ENCODE results near the gene SNX25.

Gene SNX25

DNA sequence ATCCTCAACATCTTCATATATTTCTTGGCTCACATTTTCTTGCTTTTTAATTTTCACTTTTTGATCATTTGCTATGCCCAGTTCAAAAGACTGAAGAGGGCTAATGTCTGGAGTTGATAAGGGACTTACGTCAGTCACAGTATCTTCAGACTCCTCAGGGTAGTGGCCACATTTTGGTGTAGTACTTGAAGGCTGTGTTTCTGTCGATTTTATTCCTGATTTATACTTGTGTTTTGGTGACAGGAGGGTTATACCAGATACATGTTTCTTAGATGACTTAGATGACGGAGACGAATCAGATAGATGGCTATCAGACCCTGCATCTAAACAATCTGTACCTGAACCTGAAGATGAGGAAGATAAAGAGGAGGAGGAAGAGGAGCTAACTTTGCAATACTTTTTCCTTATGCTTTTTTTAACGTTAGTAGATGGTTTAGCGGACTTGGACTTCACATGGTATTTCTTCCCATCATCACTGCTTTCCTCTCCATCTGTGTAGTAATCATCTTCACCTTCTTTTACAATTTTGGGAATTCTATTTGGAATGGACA, 19.0 kb upstream of the SNX25 start:
- H3K4me3 ChIP-seq (ENCODE audit: low read depth, low read length): no peak overlapping the region
- ChIA-PET POLR2A (no interaction called here), CTCF (no interaction called here)
- H3K4me1 ChIP-seq (ENCODE audit: control insufficient read depth, insufficient read depth, low read length): peaks cover 2% of the 10 kb centered on the region; the same call in 1 of the 2 replicates
- H3K9me3 ChIP-seq (ENCODE audit: control insufficient read depth, insufficient read depth, low read depth, low read length): no peaks in the 10 kb centered on the region
- no peak overlapping the region for H3K27ac ChIP-seq (ENCODE audit: extremely low read depth, low read depth, low read length)
- H3K36me3 ChIP-seq (ENCODE audit: control insufficient read depth in 2 of 2, insufficient read depth in 1 of 2, low read length in 2 of 2): peaks cover 4 to 17% of the 10 kb centered on the region in 2 experiments; a peak in 2 of 3 replicates
- TF ChIP-seq, protein P1, sequence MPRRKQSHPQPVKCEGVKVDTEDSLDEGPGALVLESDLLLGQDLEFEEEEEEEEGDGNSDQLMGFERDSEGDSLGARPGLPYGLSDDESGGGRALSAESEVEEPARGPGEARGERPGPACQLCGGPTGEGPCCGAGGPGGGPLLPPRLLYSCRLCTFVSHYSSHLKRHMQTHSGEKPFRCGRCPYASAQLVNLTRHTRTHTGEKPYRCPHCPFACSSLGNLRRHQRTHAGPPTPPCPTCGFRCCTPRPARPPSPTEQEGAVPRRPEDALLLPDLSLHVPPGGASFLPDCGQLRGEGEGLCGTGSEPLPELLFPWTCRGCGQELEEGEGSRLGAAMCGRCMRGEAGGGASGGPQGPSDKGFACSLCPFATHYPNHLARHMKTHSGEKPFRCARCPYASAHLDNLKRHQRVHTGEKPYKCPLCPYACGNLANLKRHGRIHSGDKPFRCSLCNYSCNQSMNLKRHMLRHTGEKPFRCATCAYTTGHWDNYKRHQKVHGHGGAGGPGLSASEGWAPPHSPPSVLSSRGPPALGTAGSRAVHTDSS (tag by site-specific recombination; IDR thresholded peaks at IDR 0.05): peak; percentile 62
- TF ChIP-seq ZFP41 (tag by site-specific recombination; IDR thresholded peaks at IDR 0.05; ENCODE audit: borderline replicate concordance): no peak
- no peak for TF ChIP-seq ZNF629 (tag by site-specific recombination; IDR thresholded peaks at IDR 0.05)
- no peak for TF ChIP-seq ZNF274 (IDR thresholded peaks at IDR 0.05; ENCODE audit: low read length)
- no peak for TF ChIP-seq ZNF274 (tag by site-specific recombination; IDR thresholded peaks at IDR 0.05; ENCODE audit: borderline replicate concordance)

- H3K27ac ChIP-seq (ENCODE audit: extremely low read depth, low read depth, low read length): no peak overlapping the region
- H3K4me3 ChIP-seq (ENCODE audit: low read depth, low read length): no peak overlapping the region
- peaks cover 7% of the 10 kb centered on the region; the same call in 1 of the 2 replicates for H3K4me1 ChIP-seq (ENCODE audit: control insufficient read depth, insufficient read depth, low read length)
- TF ChIP-seq ZNF223 (tag by site-specific recombination; IDR thresholded peaks at IDR 0.05) (no peak), ZBTB48 (tag by site-specific recombination; IDR thresholded peaks at IDR 0.05) (no peak), ZNF670 (tag by site-specific recombination; IDR thresholded peaks at IDR 0.05; ENCODE audit: low read depth) (no peak), INSM2 (tag by site-specific recombination; IDR thresholded peaks at IDR 0.05) (no peak)
- ChIA-PET POLR2A (no interaction called here), CTCF (no interaction called here)
- no peaks in the 10 kb centered on the region for H3K9me3 ChIP-seq (ENCODE audit: control insufficient read depth, insufficient read depth, low read depth, low read length)
- peaks cover 4 to 17% of the 10 kb centered on the region in 2 experiments; a peak in 2 of 3 replicates for H3K36me3 ChIP-seq (ENCODE audit: control insufficient read depth in 2 of 2, insufficient read depth in 1 of 2, low read length in 2 of 2)
These were observed 17.3 kb upstream of the SNX25 start for GRCh38 chr4:185192059-185192458.

DNA sequence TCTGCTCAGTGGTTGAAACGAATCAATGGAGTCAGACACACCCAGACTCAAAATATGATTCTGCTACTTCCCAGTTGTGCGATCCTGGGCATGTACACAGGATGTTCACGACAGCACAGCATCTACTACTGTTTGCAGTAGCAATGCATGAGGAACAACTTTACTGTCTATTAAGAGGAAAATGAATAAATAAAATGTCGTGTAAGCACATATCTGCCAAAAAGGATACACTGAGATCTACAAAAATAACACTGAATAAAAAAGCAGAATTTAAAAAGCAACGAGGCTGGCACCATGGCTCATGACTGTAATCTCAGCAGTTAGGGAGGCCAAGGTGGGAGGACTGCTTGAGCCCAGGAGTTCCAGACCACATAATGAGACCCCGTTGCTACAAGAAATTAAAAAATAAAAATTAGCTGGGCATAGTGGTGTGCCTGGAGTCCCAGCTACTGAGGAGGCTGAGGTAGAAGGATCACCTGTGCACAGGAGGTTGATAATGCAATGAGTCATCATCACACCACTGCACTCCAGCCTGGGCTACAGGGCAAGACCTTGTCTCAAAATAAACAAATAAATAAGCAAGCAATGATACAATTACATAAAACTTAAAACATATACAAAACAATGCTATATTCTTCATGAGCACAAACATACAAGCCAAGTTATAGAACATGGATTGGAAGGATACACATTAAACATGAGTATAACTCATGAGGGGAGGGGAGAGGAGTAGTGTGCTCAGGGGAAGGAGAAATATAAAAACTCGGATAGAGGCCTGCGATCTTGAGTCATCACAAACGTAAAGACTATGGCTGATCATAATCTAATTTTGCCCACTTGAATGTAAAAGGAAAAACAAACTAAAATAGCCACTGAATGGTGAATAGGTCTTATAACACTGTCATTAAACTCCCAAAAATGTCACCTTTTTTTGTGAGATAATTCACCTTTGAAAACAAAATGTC, 14.2 kb upstream of the SNX25 start:
- Histone ChIP-seq H3K4me1 (ENCODE audit: control insufficient read depth, insufficient read depth, low read length) (peaks cover 7% of the 10 kb centered on the region; the same call in 1 of the 2 replicates), H3K36me3 (ENCODE audit: control insufficient read depth in 2 of 2, insufficient read depth in 1 of 2, low read length in 2 of 2) (peaks cover 0 to 7% of the 10 kb centered on the region in 2 experiments; a peak in 2 of 3 replicates), H3K27ac (ENCODE audit: extremely low read depth, low read depth, low read length) (no peak overlapping the region), H3K4me3 (ENCODE audit: low read depth, low read length) (no peak overlapping the region), H3K9me3 (ENCODE audit: control insufficient read depth, insufficient read depth, low read depth, low read length) (no peaks in the 10 kb centered on the region)
- CTCF ChIA-PET: interaction anchor here (2.2 kb wide), 1 partner anchor 11 kb away, joined by 13 read pairs; no protein-coding TSS in a partner anchor
- TF ChIP-seq HIC1 (tag by site-specific recombination; IDR thresholded peaks at IDR 0.05) (no peak), BCL11B (tag by site-specific recombination; IDR thresholded peaks at IDR 0.05; ENCODE audit: low read depth) (no peak), OSR2 (tag by site-specific recombination; IDR thresholded peaks at IDR 0.05) (0 out of 2 replicates have a peak, but pooled peaks have one; percentile 9), SCRT2 (tag by site-specific recombination; IDR thresholded peaks at IDR 0.05) (0 out of 2 replicates have a peak, but pooled peaks have one; percentile 14), ZNF133 (tag by site-specific recombination; IDR thresholded peaks at IDR 0.05) (no peak), ZNF354C (tag by site-specific recombination; IDR thresholded peaks at IDR 0.05; ENCODE audit: borderline replicate concordance, low read depth) (no peak), ZNF202 (tag by site-specific recombination; IDR thresholded peaks at IDR 0.05; ENCODE audit: borderline replicate concordance) (no peak), ZNF366 (tag by site-specific recombination; conservative IDR thresholded peaks at IDR 0.05) (0 out of 2 replicates have a peak, but pooled peaks have one; percentile 14), ZNF221 (tag by site-specific recombination; IDR thresholded peaks at IDR 0.05; ENCODE audit: borderline replicate concordance) (no peak), ZBTB48 (tag by site-specific recombination; IDR thresholded peaks at IDR 0.05) (no peak), KLF8 (tag by site-specific recombination; IDR thresholded peaks at IDR 0.05) (0 out of 2 replicates have a peak, but pooled peaks have one; percentile 17), ZNF768 (tag by site-specific recombination; IDR thresholded peaks at IDR 0.05) (no peak)
- POLR2A ChIA-PET: no interaction called here
